HepG2 (cell line): ENCODE results near the gene NOC2L.

Source experiments
- ATF1 ChIP-seq: IDR thresholded peaks from 2 replicates; pipeline ENCODE4 v1.6.1; 2016; ENCODE audit warnings: mild to moderate bottlenecking, control low read depth
- FOSL2 ChIP-seq: sonication (generic); formaldehyde crosslinking; IDR thresholded peaks from 2 replicates; pipeline ENCODE4 v1.4.0; 2020; ENCODE audit warnings: missing genetic modification reagents
- FOXK2 ChIP-seq: fragments of 450-650 bp; IDR thresholded peaks from 2 replicates; pipeline ENCODE4 v1.6.1; 2016
- JUND ChIP-seq: sonication (generic); formaldehyde crosslinking; IDR thresholded peaks from 2 replicates; pipeline ENCODE4 v1.8.0; 2022; ENCODE audit warnings: mild to moderate bottlenecking, missing genetic modification reagents
- MAZ ChIP-seq, 2 experiments: sonication (generic) in 1 of 2; formaldehyde crosslinking in 1 of 2; IDR thresholded peaks; 2 replicates each; pipeline versions ENCODE4 v1.5.0 to v1.6.1; 2012 to 2020; ENCODE audit warnings: low read depth in 2 of 2, mild to moderate bottlenecking in 2 of 2, borderline replicate concordance in 1 of 2, improper control_type of control experiment in 1 of 2, low read length in 1 of 2, missing genetic modification reagents in 1 of 2, moderate library complexity in 1 of 2
- MYNN ChIP-seq: sonication (generic); formaldehyde crosslinking; IDR thresholded peaks from 2 replicates; pipeline ENCODE4 v1.4.0; 2020; ENCODE audit warnings: mild to moderate bottlenecking, low read depth, missing genetic modification reagents
- NBN ChIP-seq: fragments of 450-650 bp; conservative IDR thresholded peaks from 2 replicates; pipeline ENCODE4 v1.6.1; 2017
- NFIC ChIP-seq: IDR thresholded peaks from 2 replicates; pipeline ENCODE4 v1.6.1; 2012; ENCODE audit warnings: mild to moderate bottlenecking, low read length, inconsistent platforms
- NFKB2 ChIP-seq: sonication (generic); formaldehyde crosslinking; IDR thresholded peaks from 2 replicates; pipeline ENCODE4 v1.4.0; 2020; ENCODE audit warnings: missing genetic modification reagents, borderline replicate concordance
- PITX1 ChIP-seq: sonication (generic); formaldehyde crosslinking; IDR thresholded peaks from 2 replicates; pipeline ENCODE4 v1.5.1; 2020; ENCODE audit warnings: mild to moderate bottlenecking, missing genetic modification reagents
- SOX6 ChIP-seq, 2 experiments: fragments of 450-650 bp in 1 of 2; sonication (generic) in 1 of 2; formaldehyde crosslinking in 1 of 2; IDR thresholded peaks; 2 replicates each; pipeline versions ENCODE4 v1.4.0 to v1.6.1; 2017 to 2020; ENCODE audit warnings: antibody characterized with exemption in 1 of 2, mild to moderate bottlenecking in 1 of 2, missing genetic modification reagents in 1 of 2
- ZNF431 ChIP-seq: sonication (generic); formaldehyde crosslinking; IDR thresholded peaks from 2 replicates; pipeline ENCODE4 v1.9.0; 2022; ENCODE audit warnings: missing genetic modification reagents, low read depth, mild to moderate bottlenecking, borderline replicate concordance
- ZNF460 ChIP-seq: sonication (generic); formaldehyde crosslinking; IDR thresholded peaks from 2 replicates; pipeline ENCODE4 v1.5.1; 2020; ENCODE audit warnings: missing genetic modification reagents, mild to moderate bottlenecking, borderline replicate concordance
- TF ChIP-seq, protein P1 (sequence below): sonication (generic); formaldehyde crosslinking; IDR thresholded peaks from 2 replicates; pipeline ENCODE4 v1.5.0; 2020; ENCODE audit warnings: mild to moderate bottlenecking, missing genetic modification reagents, moderate library complexity

- TF ChIP-seq MYNN (CRISPR knock-in tag) = no peak
- TF ChIP-seq JUND (CRISPR knock-in tag) = no peak
- no peak for TF ChIP-seq FOXK2
- TF ChIP-seq ATF1 (CRISPR knock-in tag) = no peak
- TF ChIP-seq FOSL2 (CRISPR knock-in tag) = no peak
- no peak for TF ChIP-seq ZNF460 (CRISPR knock-in tag)
- no peak for TF ChIP-seq NFIC
- TF ChIP-seq NFKB2 (CRISPR knock-in tag) = no peak
- TF ChIP-seq MAZ (IDR thresholded peaks at IDR 0.05; ENCODE audit: borderline replicate concordance, low read depth, low read length) = no peak
- no peak for TF ChIP-seq MAZ (CRISPR knock-in tag; IDR thresholded peaks at IDR 0.05; ENCODE audit: low read depth)
- no peak for TF ChIP-seq NBN
- no peak for TF ChIP-seq PITX1 (CRISPR knock-in tag)
- no peak for TF ChIP-seq ZNF431
- TF ChIP-seq SOX6 (IDR thresholded peaks at IDR 0.05) = no peak
- TF ChIP-seq SOX6 (CRISPR knock-in tag; IDR thresholded peaks at IDR 0.05) = no peak
- TF ChIP-seq, protein P1, sequence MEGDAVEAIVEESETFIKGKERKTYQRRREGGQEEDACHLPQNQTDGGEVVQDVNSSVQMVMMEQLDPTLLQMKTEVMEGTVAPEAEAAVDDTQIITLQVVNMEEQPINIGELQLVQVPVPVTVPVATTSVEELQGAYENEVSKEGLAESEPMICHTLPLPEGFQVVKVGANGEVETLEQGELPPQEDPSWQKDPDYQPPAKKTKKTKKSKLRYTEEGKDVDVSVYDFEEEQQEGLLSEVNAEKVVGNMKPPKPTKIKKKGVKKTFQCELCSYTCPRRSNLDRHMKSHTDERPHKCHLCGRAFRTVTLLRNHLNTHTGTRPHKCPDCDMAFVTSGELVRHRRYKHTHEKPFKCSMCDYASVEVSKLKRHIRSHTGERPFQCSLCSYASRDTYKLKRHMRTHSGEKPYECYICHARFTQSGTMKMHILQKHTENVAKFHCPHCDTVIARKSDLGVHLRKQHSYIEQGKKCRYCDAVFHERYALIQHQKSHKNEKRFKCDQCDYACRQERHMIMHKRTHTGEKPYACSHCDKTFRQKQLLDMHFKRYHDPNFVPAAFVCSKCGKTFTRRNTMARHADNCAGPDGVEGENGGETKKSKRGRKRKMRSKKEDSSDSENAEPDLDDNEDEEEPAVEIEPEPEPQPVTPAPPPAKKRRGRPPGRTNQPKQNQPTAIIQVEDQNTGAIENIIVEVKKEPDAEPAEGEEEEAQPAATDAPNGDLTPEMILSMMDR (CRISPR knock-in tag) = no peak
Measured at GRCh38 chr1:972726-973458, 13.8 kb upstream of the NOC2L start.
